NK-92 (cell line): ENCODE results near the gene FBXO24.
A peak's percentile ranks its signal among the peaks of the same experiment; 100 is the strongest.

Source experiments
- DNase-seq: peaks from one replicate; lab custom pipeline; 2025; ENCODE audit not compliant: unreplicated experiment; lab: John Stamatoyannopoulos, UW

The FBXO24 gene

DNA sequence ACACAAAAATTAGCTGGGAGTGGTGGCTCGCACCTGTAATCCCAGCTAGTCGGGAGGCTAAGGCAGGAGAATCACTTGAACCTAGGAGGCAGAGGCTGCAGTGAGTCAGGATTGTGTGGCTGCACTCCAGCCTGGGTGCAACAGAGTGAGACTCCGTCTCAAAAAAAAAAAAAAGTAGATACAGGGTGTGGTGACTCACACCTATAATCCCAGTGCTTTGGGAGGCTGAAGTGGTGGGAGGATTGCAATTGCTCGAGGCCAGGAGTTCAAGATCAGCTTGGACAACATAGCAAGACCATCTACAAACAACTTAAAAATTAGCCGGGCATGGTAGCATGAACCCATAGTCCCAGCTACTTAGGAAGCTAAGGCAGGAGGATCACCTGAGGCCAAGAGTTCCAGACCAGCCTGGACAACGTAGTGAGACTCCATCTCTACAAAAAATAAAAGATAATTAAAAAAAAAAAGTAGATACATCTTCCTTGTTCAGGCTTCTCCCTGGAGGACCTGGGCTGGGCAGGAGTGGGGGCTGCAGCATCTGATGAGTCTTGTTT is 28.3 kb downstream of the FBXO24 start:
- no peak for DNase-seq

DNA sequence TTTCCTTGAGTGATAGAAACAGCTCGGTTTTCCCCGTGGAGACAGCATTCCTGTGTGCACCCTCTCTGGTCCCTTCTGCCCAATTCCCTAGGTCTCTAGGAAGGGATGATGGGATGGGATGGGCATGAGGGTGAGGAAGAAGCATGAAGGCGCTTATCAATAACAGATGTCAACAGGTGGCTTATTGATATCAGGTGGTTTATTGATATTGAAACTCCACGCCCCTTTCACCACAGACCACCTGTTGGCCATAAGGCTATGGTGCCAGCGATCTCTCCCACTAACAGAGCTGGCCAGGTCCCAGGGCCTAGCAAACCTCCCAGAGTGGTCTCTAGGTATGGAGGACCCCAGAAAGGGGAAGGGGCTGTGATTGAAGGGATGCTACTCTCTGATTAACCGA is 34.1 kb downstream of the FBXO24 start:
- no peak for DNase-seq

DNA sequence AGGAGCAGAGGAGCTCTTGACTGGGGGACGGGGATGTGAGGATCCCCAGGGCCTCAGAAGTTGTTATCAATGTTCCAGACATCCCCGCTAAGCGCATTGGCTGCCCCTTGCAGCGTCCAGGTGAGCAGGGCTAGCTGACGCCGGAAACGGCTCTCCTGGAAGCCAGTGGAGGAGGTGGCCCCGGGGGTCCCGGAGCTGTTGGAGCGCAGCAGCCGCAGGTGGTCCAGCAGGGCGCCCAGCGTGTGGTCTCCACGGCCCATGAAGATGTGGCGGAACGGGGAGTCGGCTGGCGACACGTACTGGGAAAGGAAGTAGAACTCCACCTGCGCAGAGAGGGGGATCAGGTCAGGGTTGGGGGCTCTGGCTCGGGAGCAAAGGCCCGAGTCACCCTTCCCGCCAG is 34.7 kb downstream of the FBXO24 start:
- no peak for DNase-seq

- no peak for DNase-seq
Observed at GRCh38 chr7:100621554-100621953, 35.4 kb downstream of the FBXO24 start.

DNA sequence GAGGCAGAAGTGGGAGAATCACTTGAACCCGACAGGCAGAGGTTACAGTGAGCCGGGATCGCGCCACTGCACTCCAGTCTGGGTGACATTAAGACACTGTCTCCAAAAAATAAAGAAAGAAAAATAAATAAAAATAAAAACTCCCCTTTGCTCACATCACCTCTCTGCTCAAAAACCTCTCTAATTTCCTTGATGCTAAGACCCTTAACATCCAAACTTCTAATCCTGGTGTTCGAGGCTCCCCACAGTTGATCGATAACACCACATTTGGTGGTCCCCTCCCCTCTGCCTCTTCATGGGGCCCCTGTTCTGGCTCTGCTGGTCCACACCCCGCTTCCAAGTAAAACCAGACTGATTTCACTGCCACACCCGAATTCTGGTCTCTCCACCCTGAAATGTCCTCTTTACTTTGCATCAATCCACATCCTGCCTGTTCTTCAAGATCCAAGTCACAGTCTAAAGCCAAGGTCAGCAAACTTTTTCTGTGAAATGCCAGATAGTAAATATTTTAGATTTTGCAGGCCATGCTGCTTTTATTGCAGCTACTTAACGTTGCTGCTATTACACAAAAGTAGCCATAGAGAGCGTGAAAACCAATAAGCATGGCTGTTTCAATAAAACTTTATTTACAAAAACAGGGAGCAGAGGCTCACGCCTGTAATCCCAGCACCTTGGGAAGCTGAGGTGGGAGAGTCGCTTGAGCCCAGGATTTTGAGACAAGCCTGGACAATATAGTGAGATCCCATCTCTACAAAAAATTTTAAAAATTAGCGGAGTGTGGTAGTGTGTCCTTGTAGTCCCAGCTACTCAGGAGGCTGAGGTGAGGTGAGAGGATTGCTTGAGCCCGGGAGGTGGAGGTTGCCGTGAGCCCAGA is 38.1 kb downstream of the FBXO24 start:
- DNase-seq, result no peak

- DNase-seq, result no peak
Observed at GRCh38 chr7:100626055-100626454, 39.9 kb downstream of the FBXO24 start.

DNA sequence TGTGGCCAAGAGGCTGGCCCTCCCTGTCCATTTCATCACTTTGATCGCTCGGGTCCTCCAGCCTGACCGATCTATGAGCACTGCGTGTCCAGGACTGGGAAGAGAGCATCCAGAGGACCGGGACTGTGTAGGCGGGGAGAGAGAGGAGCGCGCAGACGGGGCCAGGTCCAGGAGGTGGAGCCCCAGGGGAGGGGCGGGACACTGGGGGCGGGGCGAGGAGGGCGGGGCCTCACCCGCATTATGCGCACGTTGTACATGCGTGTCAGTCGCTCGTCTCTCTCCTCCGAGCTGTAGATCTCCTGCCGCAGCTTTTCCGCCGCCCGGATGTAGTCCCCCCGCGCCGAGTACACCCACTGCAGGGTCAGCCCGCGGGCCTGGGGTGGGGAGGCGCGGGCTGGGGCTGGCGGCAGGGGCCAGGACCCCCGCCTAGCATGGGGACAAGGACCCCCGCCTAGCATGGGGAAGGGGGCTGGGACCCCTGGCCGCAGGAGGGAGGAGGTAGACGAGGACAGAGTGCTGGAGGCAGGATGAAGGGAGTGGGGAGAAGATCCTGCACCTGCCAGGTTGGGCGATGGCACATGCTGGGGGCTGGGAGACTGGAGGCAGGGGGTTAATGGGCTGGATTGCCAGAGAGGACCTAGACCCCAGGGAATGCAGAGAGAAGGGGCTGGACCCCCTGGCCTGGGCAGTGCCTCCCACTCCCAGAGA is 40.6 kb downstream of the FBXO24 start:
- DNase-seq, result peak; percentile 42

DNA sequence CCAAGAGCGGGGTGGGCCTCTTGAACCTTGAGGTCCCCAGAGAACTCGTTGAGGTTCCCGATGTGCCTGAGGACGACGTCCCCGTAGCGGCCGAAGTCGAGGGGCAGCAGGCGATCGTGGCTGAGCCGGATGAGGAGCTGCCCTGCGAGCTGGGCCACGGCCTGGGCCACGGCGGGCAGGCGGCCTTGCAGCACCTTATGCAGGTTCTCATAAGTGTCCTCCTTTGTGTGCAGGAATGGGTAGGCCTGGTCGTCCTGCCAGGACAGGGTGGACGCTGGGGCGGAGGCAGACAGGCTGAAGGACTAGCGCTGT is 41.1 kb downstream of the FBXO24 start:
- no peak for DNase-seq

- no peak for DNase-seq
Observed at GRCh38 chr7:100629117-100629716, 43.1 kb downstream of the FBXO24 start.

- DNase-seq, result no peak
Observed at GRCh38 chr7:100630066-100630465, 43.9 kb downstream of the FBXO24 start.

- no peak for DNase-seq
Observed at GRCh38 chr7:100632951-100633717, 47.0 kb downstream of the FBXO24 start.

DNA sequence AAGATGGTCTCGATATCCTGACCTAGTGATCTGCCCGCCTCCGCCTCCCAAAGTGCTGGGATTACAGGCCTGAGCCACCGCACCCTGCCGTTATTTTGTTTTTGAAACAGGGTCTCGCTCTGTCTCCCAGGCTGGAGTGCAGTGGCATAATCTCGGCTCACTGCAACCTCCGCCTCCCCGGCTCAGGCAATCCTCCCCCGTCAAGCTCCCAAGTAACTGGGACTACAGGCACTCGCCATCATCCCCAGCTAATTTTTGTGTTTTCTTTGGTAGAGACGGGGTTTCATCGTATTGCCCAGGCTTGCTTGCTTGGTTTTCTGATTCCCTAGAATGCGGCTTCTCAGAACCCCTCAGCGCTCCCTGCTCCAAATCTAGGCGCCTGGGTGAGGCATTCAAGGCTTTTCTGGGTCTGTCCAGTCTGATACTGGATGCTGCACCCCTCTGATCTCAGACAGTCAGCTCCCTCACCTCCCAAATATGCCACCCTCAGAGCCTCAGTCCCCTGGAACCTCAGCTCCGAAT is 53.9 kb downstream of the FBXO24 start:
- DNase-seq, result no peak

GRCh38 chr7:100640517-100641440 is 54.7 kb downstream of the FBXO24 start:
- DNase-seq, result no peak

GRCh38 chr7:100641463-100641859 is 55.3 kb downstream of the FBXO24 start, which contains the start of gene TFR2:
TFR2 (minus strand) TSS chr7:100641552; CDS start chr7:100641509, 43 bp downstream.
- no peak for DNase-seq

GRCh38 chr7:100641860-100642533 is 55.9 kb downstream of the FBXO24 start:
- DNase-seq, result no peak

DNA sequence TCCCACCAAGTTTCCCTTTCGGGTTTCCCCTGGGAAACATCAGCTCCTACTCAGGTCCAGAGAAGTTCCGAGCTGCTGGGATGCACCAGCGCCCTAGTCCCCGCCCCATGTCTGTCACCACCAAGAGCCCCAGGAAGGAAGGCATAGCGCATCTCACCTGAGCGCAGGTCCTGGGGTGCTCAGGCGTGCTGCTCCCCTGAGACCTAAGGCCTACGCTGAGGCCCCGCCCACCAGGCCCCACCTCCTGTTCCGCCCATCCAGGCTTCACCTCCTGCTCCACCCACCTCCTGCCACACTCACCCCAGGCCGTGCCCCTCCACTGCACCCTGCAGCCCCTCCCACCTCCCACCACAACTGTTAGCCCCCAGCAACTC is 56.4 kb downstream of the FBXO24 start:
- no peak for DNase-seq

- no peak for DNase-seq
Observed at GRCh38 chr7:100649826-100650565, 63.9 kb downstream of the FBXO24 start.
